ENCODE measurements around the gene TSC22D4. TPM values are rescaled to one million over a fixed set of nuclear protein-coding genes. Genes with fewer than 3 reads are reported as not detected.

TSC22D4 gene
- total and polyA plus RNA-seq, 2 experiments from 2014 or later = 26.2 to 89.6 TPM

DNA sequence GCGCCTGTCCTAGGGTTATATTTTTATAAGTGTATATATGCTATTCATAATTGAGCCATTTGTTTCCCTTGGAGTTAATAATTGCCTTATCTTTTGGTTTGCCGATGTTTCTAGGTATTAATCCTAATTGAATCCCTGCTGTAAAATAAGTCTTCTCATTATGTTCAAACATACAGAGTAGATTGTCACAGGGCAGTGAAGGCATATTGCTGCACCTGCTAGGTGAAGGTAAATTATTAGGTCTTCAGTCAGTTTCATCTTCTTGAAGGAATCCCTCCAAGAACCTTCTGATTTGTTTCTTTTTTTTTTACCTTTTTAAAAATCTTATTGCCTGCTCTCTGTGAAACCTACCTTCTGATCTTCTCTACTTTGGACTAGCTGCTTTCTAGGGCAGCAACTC is 42.1 kb upstream of the TSC22D4 start:
- Histone ChIP-seq H3K9me3 (ENCODE audit: low read depth) (no peaks in the 10 kb centered on the region), H3K79me2 (no peaks in the 10 kb centered on the region), H3K4me3 (no peak overlapping the region), H4K20me1 (ENCODE audit: insufficient read depth, poor library complexity, severe bottlenecking) (no peaks in the 10 kb centered on the region), H3K27me3 (no peaks in the 10 kb centered on the region), H3K4me1 (ENCODE audit: insufficient read depth) (no peaks in the 10 kb centered on the region), H3K4me2 (no peak overlapping the region), H3K27ac (no peak overlapping the region), H3K9me2 (replicated peaks; ENCODE audit: insufficient read depth) (no peaks in the 10 kb centered on the region), H3K36me3 (replicated peaks; ENCODE audit: insufficient read depth, low read depth) (no peaks in the 10 kb centered on the region), H2AFZ (no peak overlapping the region)
- TF ChIP-seq CTCF (IDR thresholded peaks at IDR 0.05; ENCODE audit: poor library complexity) (no peak), EZH2 (IDR thresholded peaks at IDR 0.05; ENCODE audit: borderline replicate concordance) (no peak), EZH2phosphoT487 (IDR thresholded peaks at IDR 0.05; ENCODE audit: low read depth, severe bottlenecking, unreplicated experiment) (no peak)
- 89% methylated on average over 2 of the region's 2 CpGs for WGBS (ENCODE audit: low lambda C conversion rate, missing lambda C conversion rate)
- DNase-seq (ENCODE audit: low spot score) = no peak

- TF ChIP-seq EZH2phosphoT487 (IDR thresholded peaks at IDR 0.05; ENCODE audit: low read depth, severe bottlenecking, unreplicated experiment) (no peak), EZH2 (IDR thresholded peaks at IDR 0.05; ENCODE audit: borderline replicate concordance) (no peak), CTCF (IDR thresholded peaks at IDR 0.05; ENCODE audit: poor library complexity) (no peak)
- no peak overlapping the region for H3K4me2 ChIP-seq
These were observed 41.1 kb upstream of the TSC22D4 start for GRCh38 chr7:100520138-100520537.

DNA sequence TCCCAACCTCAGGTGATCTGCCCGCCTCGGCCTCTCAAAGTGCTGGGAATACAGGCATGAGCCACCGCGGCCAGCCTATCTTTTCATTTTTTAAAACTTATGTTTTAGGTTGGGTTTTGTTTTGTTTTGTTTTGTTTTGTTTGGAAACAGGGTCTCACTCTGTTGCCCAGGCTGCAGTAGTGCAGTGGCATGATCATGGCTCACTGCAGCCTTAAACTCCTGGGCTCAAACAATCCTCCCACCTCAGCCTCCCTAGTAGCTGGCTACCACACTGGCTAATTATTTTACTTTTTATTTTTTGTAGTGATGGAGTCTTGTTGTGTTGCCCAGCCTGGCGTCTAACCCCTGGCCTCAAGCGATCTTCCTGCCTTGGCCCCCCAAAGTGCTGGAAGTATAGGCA is 40.6 kb upstream of the TSC22D4 start:
- 93% methylated on average over 6 of the region's 6 CpGs for WGBS (ENCODE audit: low lambda C conversion rate, missing lambda C conversion rate)
- no peak for DNase-seq (ENCODE audit: low spot score)
- Histone ChIP-seq H3K4me2 (no peak overlapping the region), H3K27me3 (no peaks in the 10 kb centered on the region), H3K9me3 (ENCODE audit: low read depth) (no peaks in the 10 kb centered on the region), H4K20me1 (ENCODE audit: insufficient read depth, poor library complexity, severe bottlenecking) (no peaks in the 10 kb centered on the region), H3K36me3 (replicated peaks; ENCODE audit: insufficient read depth, low read depth) (no peaks in the 10 kb centered on the region), H2AFZ (no peak overlapping the region), H3K79me2 (no peaks in the 10 kb centered on the region), H3K9me2 (replicated peaks; ENCODE audit: insufficient read depth) (no peaks in the 10 kb centered on the region), H3K4me1 (ENCODE audit: insufficient read depth) (no peaks in the 10 kb centered on the region), H3K4me3 (no peak overlapping the region), H3K27ac (no peak overlapping the region)
- TF ChIP-seq CTCF (IDR thresholded peaks at IDR 0.05; ENCODE audit: poor library complexity) = no peak
- TF ChIP-seq EZH2phosphoT487 (IDR thresholded peaks at IDR 0.05; ENCODE audit: low read depth, severe bottlenecking, unreplicated experiment) = no peak
- no peak for TF ChIP-seq EZH2 (IDR thresholded peaks at IDR 0.05; ENCODE audit: borderline replicate concordance)

More at GRCh38 chr7:100520138-100520537, 41.1 kb upstream of the TSC22D4 start:
- Histone ChIP-seq H3K4me3 (no peak overlapping the region), H4K20me1 (ENCODE audit: insufficient read depth, poor library complexity, severe bottlenecking) (no peaks in the 10 kb centered on the region), H3K9me2 (replicated peaks; ENCODE audit: insufficient read depth) (no peaks in the 10 kb centered on the region), H3K79me2 (no peaks in the 10 kb centered on the region), H2AFZ (no peak overlapping the region), H3K9me3 (ENCODE audit: low read depth) (no peaks in the 10 kb centered on the region), H3K27ac (no peak overlapping the region), H3K27me3 (no peaks in the 10 kb centered on the region), H3K4me1 (ENCODE audit: insufficient read depth) (no peaks in the 10 kb centered on the region), H3K36me3 (replicated peaks; ENCODE audit: insufficient read depth, low read depth) (no peaks in the 10 kb centered on the region)
- DNase-seq (ENCODE audit: low spot score) = no peak
- 67% methylated on average over 1 of the region's 1 CpG for WGBS (ENCODE audit: low lambda C conversion rate, missing lambda C conversion rate)

DNA sequence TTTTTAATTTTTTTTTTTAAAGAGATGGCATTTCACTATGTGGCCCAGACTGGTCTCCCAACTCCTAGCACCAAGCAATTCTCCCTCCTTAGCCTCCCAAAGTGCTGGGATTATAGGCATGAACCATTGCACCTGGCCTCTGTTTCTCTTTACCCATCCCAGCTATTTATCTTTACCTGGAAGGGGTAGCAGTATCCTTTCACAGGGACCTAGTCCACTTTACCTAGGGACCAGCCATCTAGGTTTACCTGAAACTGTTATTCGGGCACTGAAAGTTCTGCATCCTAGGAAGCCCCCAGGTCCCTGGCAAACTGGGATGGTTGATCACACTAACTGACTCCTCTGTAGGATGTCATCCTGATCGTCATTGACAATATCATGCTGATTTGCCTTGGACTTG is 38.3 kb upstream of the TSC22D4 start:
- Histone ChIP-seq H3K27me3 (no peaks in the 10 kb centered on the region), H3K36me3 (replicated peaks; ENCODE audit: insufficient read depth, low read depth) (no peaks in the 10 kb centered on the region), H3K27ac (no peak overlapping the region), H3K79me2 (no peaks in the 10 kb centered on the region), H3K4me2 (no peak overlapping the region), H3K9me2 (replicated peaks; ENCODE audit: insufficient read depth) (no peaks in the 10 kb centered on the region), H3K4me3 (no peak overlapping the region), H3K9me3 (ENCODE audit: low read depth) (no peaks in the 10 kb centered on the region), H4K20me1 (ENCODE audit: insufficient read depth, poor library complexity, severe bottlenecking) (no peaks in the 10 kb centered on the region), H2AFZ (no peak overlapping the region), H3K4me1 (ENCODE audit: insufficient read depth) (no peaks in the 10 kb centered on the region)
- TF ChIP-seq EZH2phosphoT487 (IDR thresholded peaks at IDR 0.05; ENCODE audit: low read depth, severe bottlenecking, unreplicated experiment) (no peak), CTCF (IDR thresholded peaks at IDR 0.05; ENCODE audit: poor library complexity) (no peak), EZH2 (IDR thresholded peaks at IDR 0.05; ENCODE audit: borderline replicate concordance) (no peak)
- WGBS (ENCODE audit: low lambda C conversion rate, missing lambda C conversion rate) = 89% methylated on average over 2 of the region's 2 CpGs
- no peak for DNase-seq (ENCODE audit: low spot score)
